Colonic mucosa (tissue), 4 donors: ENCODE data around the gene WWC1. TPM values are rescaled to one million over a fixed set of nuclear protein-coding genes. Genes with fewer than 3 reads are reported as not detected.
"Not testable (repeated sequence)": the region's sequence is repeated elsewhere in the genome, so short reads cannot be mapped to it uniquely, and the experiment has no call there.

ENCODE experiments used
- DNase-seq: peaks from one replicate; pipeline ENCODE4 v3.0.0-alpha.2; 2020
- H3K27ac ChIP-seq: fragments of 200-600 bp; one replicate; pipeline ENCODE4 v1.8.0; 2021
- H3K27me3 ChIP-seq: fragments of 200-600 bp; one replicate; pipeline ENCODE4 v1.8.0; 2021
- H3K36me3 ChIP-seq: fragments of 200-600 bp; one replicate; pipeline ENCODE4 v1.8.0; 2021
- H3K4me1 ChIP-seq: fragments of 200-600 bp; one replicate; pipeline ENCODE4 v1.8.0; 2021; ENCODE audit warnings: mild to moderate bottlenecking
- H3K4me3 ChIP-seq: fragments of 200-600 bp; one replicate; pipeline ENCODE4 v1.8.0; 2021
- H3K9ac ChIP-seq, 2 donors: one replicate each; pipeline ENCODE4 v1.7.0; 2013; ENCODE audit warnings: control low read depth in 2 of 2, low read depth in 2 of 2, low read length in 2 of 2
- H3K9me3 ChIP-seq: fragments of 200-600 bp; one replicate; pipeline ENCODE4 v1.8.0; 2021
- CTCF ChIP-seq: fragments of 200-600 bp; IDR thresholded peaks from one replicate; pipeline ENCODE4 v1.8.0; 2022; ENCODE audit warnings: antibody characterized with exemption, mild to moderate bottlenecking
- intact Hi-C: fragments of 100-400 bp; cut with DNase I; formaldehyde crosslinking; loops from one replicate; pipeline ENCODE4 v1.14.1; 2022
- total RNA-seq, 2 donors: library from RNA; stranded (reverse); fragmentation: NEBNext Ultra II Directional in 1 of 2; extraction: Animal tissue kit (Norgen Biotek cat#: 25700) in 1 of 2; gene quantifications; one replicate each; pipeline ENCODE4 v1.2.1, GENCODE V29; 2021
- donor health status: healthy.
- donor health status: DM: no; HTN: no; CAD: no.
- donor health status: DM: no; HTN: no; CAD: no.

WWC1 gene
- total RNA-seq, 2 donors from 2014 or later, result 15.3 to 33.3 TPM

- no peak for TF ChIP-seq CTCF
- intact Hi-C loops, result no loop called here
- Histone ChIP-seq H3K9ac (no peak overlapping the region), H3K4me1 (no peaks in the 10 kb centered on the region), H3K4me3 (no peak overlapping the region), H3K9me3 (no peaks in the 10 kb centered on the region), H3K36me3 (no peaks in the 10 kb centered on the region), H3K27me3 (no peaks in the 10 kb centered on the region), H3K27ac (no peak overlapping the region)
- no peak for DNase-seq
These were observed 15.5 kb upstream of the WWC1 start for GRCh38 chr5:168275940-168276339.

- H3K9ac ChIP-seq, result peak overlapping the region in 1 of 2 donors; percentile 24
- no peak for DNase-seq
- no peaks in the 10 kb centered on the region for H3K36me3 ChIP-seq
- intact Hi-C loops, result no loop called here
- no peak for TF ChIP-seq CTCF
- no peak overlapping the region for H3K27ac ChIP-seq
- H3K27me3 ChIP-seq, result no peaks in the 10 kb centered on the region
- H3K4me3 ChIP-seq, result no peak overlapping the region
- H3K9me3 ChIP-seq, result no peaks in the 10 kb centered on the region
- no peaks in the 10 kb centered on the region for H3K4me1 ChIP-seq
These were observed 9.3 kb upstream of the WWC1 start for GRCh38 chr5:168282120-168282519.

- no peak overlapping the region for H3K4me3 ChIP-seq
- no peaks in the 10 kb centered on the region for H3K9me3 ChIP-seq
- H3K36me3 ChIP-seq, result no peaks in the 10 kb centered on the region
- H3K27me3 ChIP-seq, result no peaks in the 10 kb centered on the region
- intact Hi-C loops, result no loop called here
- H3K27ac ChIP-seq, result no peak overlapping the region
- TF ChIP-seq CTCF, result no peak
- DNase-seq, result no peak
- no peak overlapping the region for H3K9ac ChIP-seq
- no peaks in the 10 kb centered on the region for H3K4me1 ChIP-seq
These were observed 6.6 kb upstream of the WWC1 start for GRCh38 chr5:168284809-168285208.

- H3K9ac ChIP-seq, result no peak overlapping the region
- no peak overlapping the region for H3K27ac ChIP-seq
- H3K4me1 ChIP-seq, result no peaks in the 10 kb centered on the region
- intact Hi-C loops, result no loop called here
- H3K36me3 ChIP-seq, result no peaks in the 10 kb centered on the region
- no peaks in the 10 kb centered on the region for H3K9me3 ChIP-seq
- no peak for DNase-seq
- no peak overlapping the region for H3K4me3 ChIP-seq
- H3K27me3 ChIP-seq, result no peaks in the 10 kb centered on the region
- TF ChIP-seq CTCF, result no peak
These were observed 5.7 kb upstream of the WWC1 start for GRCh38 chr5:168285696-168286095.

GRCh38 chr5:168286386-168286785 is 5.1 kb upstream of the WWC1 start:
- no peaks in the 10 kb centered on the region for H3K27me3 ChIP-seq
- H3K9ac ChIP-seq, result no peak overlapping the region
- no peaks in the 10 kb centered on the region for H3K9me3 ChIP-seq
- no peaks in the 10 kb centered on the region for H3K36me3 ChIP-seq
- no peak overlapping the region for H3K27ac ChIP-seq
- H3K4me1 ChIP-seq, result no peaks in the 10 kb centered on the region
- no peak overlapping the region for H3K4me3 ChIP-seq
- no peak for TF ChIP-seq CTCF
- intact Hi-C loops, result no loop called here
- DNase-seq, result no peak

- intact Hi-C loops, H3K4me1 ChIP-seq, H3K9ac ChIP-seq, H3K27ac ChIP-seq, H3K9me3 ChIP-seq, H3K27me3 ChIP-seq, DNase-seq, H3K36me3 ChIP-seq, H3K4me3 ChIP-seq: not testable (repeated sequence)
These were observed 4.6 kb upstream of the WWC1 start for GRCh38 chr5:168286863-168287262.
